H1 (cell line): ENCODE results near the gene ZNF304. TPM values are rescaled to one million over a fixed set of nuclear protein-coding genes. Genes with fewer than 3 reads are reported as not detected.

ENCODE experiments used
- CTCF ChIA-PET: fragments of 300-600 bp; sonication (Branson Sonifier 250); formaldehyde crosslinking; loops from one replicate; lab custom pipeline; 2021; ENCODE audit not compliant: partially characterized antibody; lab: Charles Lee
- POLR2A ChIA-PET: fragments of 300-600 bp; sonication (Branson Sonifier 250); formaldehyde crosslinking; loops from one replicate; lab custom pipeline; 2021; ENCODE audit warnings: inconsistent platforms; ENCODE audit not compliant: partially characterized antibody; lab: Charles Lee
- DNase-seq, 2 experiments: peaks; one replicate each; pipeline versions ENCODE4 v3.0.0 to v3.0.0-alpha.2; 2010 to 2022; ENCODE audit warnings: low spot score in 2 of 2, low read depth in 1 of 2, mixed read lengths in 1 of 2
- FAIRE-seq: peaks from 2 replicates; lab custom pipeline; 2011; peaks lifted over from hg19 to GRCh38; lab: Jason Lieb, UNC
- H2AFZ ChIP-seq: 2 replicates; pipeline ENCODE4 v1.8.1; 2012; ENCODE audit warnings: low read length, inconsistent platforms
- H2AK5ac ChIP-seq: 2 replicates; pipeline ENCODE4 v1.6.1; 2013; ENCODE audit warnings: low read depth, low read length
- H2BK120ac ChIP-seq: replicated peaks from 2 replicates; pipeline ENCODE3; 2013; ENCODE audit warnings: low read depth, low read length, inconsistent platforms
- H2BK12ac ChIP-seq: 2 replicates; pipeline ENCODE4 v1.6.1; 2013; ENCODE audit warnings: low read depth, low read length
- H2BK15ac ChIP-seq: 2 replicates; pipeline ENCODE4 v1.6.1; 2013; ENCODE audit warnings: low read length
- H2BK20ac ChIP-seq: 2 replicates; pipeline ENCODE4 v1.6.1; 2013; ENCODE audit warnings: low read length
- H2BK5ac ChIP-seq: 2 replicates; pipeline ENCODE4 v1.6.1; 2013; ENCODE audit warnings: low read depth, low read length
- H3K14ac ChIP-seq: 2 replicates; pipeline ENCODE4 v1.6.1; 2013; ENCODE audit warnings: inconsistent platforms; ENCODE audit not compliant: insufficient read length
- H3K18ac ChIP-seq: 2 replicates; pipeline ENCODE4 v1.6.1; 2013; ENCODE audit warnings: low read length; ENCODE audit errors: extremely low read depth
- H3K23ac ChIP-seq: 2 replicates; pipeline ENCODE4 v1.6.1; 2013; ENCODE audit warnings: inconsistent platforms; ENCODE audit not compliant: insufficient read length
- H3K23me2 ChIP-seq: 2 replicates; pipeline ENCODE4 v1.6.1; 2013; ENCODE audit warnings: low read depth, low read length
- H3K27ac ChIP-seq: 2 replicates; pipeline ENCODE4 v1.6.1; 2011; ENCODE audit warnings: low read depth, low read length, inconsistent platforms
- H3K27me3 ChIP-seq, 4 experiments: replicated peaks in 1 of 4; 1 replicate in 1 of 4; 2 replicates in 3 of 4; pipeline versions ENCODE4 v1.6.1 to v1.8.1; 2011 to 2013; ENCODE audit warnings: low read length in 3 of 4, mild to moderate bottlenecking in 3 of 4, inconsistent platforms in 2 of 4, mixed read lengths in 2 of 4, moderate library complexity in 1 of 4; ENCODE audit not compliant: control insufficient read depth in 3 of 4, insufficient read depth in 3 of 4; ENCODE audit errors: extremely low read depth in 1 of 4
- H3K36me3 ChIP-seq, 4 experiments: 2 replicates each; pipeline versions ENCODE4 v1.6.1 to v1.8.1; 2011 to 2013; ENCODE audit warnings: mild to moderate bottlenecking in 4 of 4, low read length in 3 of 4, moderate library complexity in 2 of 4, control low read depth in 1 of 4, inconsistent platforms in 1 of 4; ENCODE audit not compliant: insufficient read depth in 4 of 4, control insufficient read depth in 2 of 4
- H3K4ac ChIP-seq: replicated peaks from 2 replicates; pipeline ENCODE3; 2013; ENCODE audit warnings: low read length, low read depth, mixed read lengths, inconsistent platforms; ENCODE audit not compliant: insufficient read length
- H3K4me1 ChIP-seq, 4 experiments: replicated peaks in 1 of 4; 1 replicate in 1 of 4; 2 replicates in 3 of 4; pipeline versions ENCODE4 v1.6.1 to v1.8.1; 2011 to 2013; ENCODE audit warnings: low read length in 3 of 4, inconsistent platforms in 2 of 4, mixed read lengths in 1 of 4; ENCODE audit not compliant: insufficient read depth in 4 of 4, control insufficient read depth in 3 of 4
- H3K4me2 ChIP-seq, 2 experiments: 2 replicates each; pipeline versions ENCODE4 v1.6.1 to v1.8.1; 2011 to 2013; ENCODE audit warnings: low read depth in 2 of 2, low read length in 2 of 2, control low read depth in 1 of 2, inconsistent platforms in 1 of 2, mild to moderate bottlenecking in 1 of 2; ENCODE audit not compliant: insufficient read depth in 1 of 2
- H3K4me3 ChIP-seq, 4 experiments: fragments of 200-600, 300-600 bp in 1 of 4; sonication (generic), shearing (Covaris generic), sonication (Bioruptor Twin) in 1 of 4; 2 replicates each; pipeline versions ENCODE4 v1.5.1 to v1.8.1; 2011 to 2016; ENCODE audit warnings: low read length in 4 of 4, low read depth in 3 of 4, control low read depth in 2 of 4, inconsistent platforms in 2 of 4, mild to moderate bottlenecking in 2 of 4, mixed read lengths in 1 of 4, moderate library complexity in 1 of 4; ENCODE audit not compliant: insufficient read depth in 2 of 4; ENCODE audit errors: extremely low read depth in 1 of 4
- H3K56ac ChIP-seq: replicated peaks from 2 replicates; pipeline ENCODE3; 2013; ENCODE audit warnings: low read depth, mild to moderate bottlenecking, mixed read lengths, low read length, inconsistent platforms; ENCODE audit not compliant: insufficient read length
- H3K79me1 ChIP-seq: 2 replicates; pipeline ENCODE4 v1.6.1; 2013; ENCODE audit warnings: low read depth, low read length, control low read depth
- H3K79me2 ChIP-seq, 2 experiments: 2 replicates each; pipeline versions ENCODE4 v1.6.1 to v1.8.1; 2012 to 2013; ENCODE audit warnings: low read length in 2 of 2, mild to moderate bottlenecking in 2 of 2, inconsistent platforms in 1 of 2; ENCODE audit not compliant: insufficient read depth in 2 of 2, control insufficient read depth in 1 of 2
- H3K9ac ChIP-seq, 4 experiments: replicated peaks in 1 of 4; 1 replicate in 1 of 4; 2 replicates in 3 of 4; pipeline versions ENCODE4 v1.6.1 to v1.8.1; 2011 to 2013; ENCODE audit warnings: low read depth in 3 of 4, low read length in 3 of 4, control low read depth in 2 of 4, mild to moderate bottlenecking in 2 of 4, moderate library complexity in 2 of 4, inconsistent platforms in 1 of 4; ENCODE audit errors: extremely low read depth in 1 of 4
- H3K9me3 ChIP-seq, 2 experiments: 2 replicates each; pipeline versions ENCODE4 v1.6.1 to v1.8.1; 2012 to 2013; ENCODE audit warnings: mild to moderate bottlenecking in 2 of 2, moderate library complexity in 2 of 2, control low read depth in 1 of 2, inconsistent platforms in 1 of 2, low read depth in 1 of 2, low read length in 1 of 2, mixed read lengths in 1 of 2; ENCODE audit not compliant: insufficient read depth in 2 of 2
- H4K20me1 ChIP-seq, 2 experiments: replicated peaks in 1 of 2; 2 replicates each; pipeline versions ENCODE3 to v1.8.1; 2011 to 2013; ENCODE audit warnings: inconsistent platforms in 2 of 2, low read length in 2 of 2, mild to moderate bottlenecking in 1 of 2; ENCODE audit not compliant: insufficient read depth in 2 of 2, control insufficient read depth in 1 of 2
- H4K5ac ChIP-seq: 2 replicates; pipeline ENCODE4 v1.6.1; 2013; ENCODE audit warnings: low read length, low read depth, mixed read lengths, inconsistent platforms; ENCODE audit not compliant: insufficient read length
- H4K8ac ChIP-seq: 2 replicates; pipeline ENCODE4 v1.8.0; 2013; ENCODE audit warnings: mild to moderate bottlenecking, moderate library complexity, low read length, inconsistent platforms; ENCODE audit not compliant: insufficient read depth; ENCODE audit errors: extremely low read depth
- H4K91ac ChIP-seq: replicated peaks from 2 replicates; pipeline ENCODE3; 2013; ENCODE audit warnings: low read length, mixed read lengths, inconsistent platforms; ENCODE audit not compliant: insufficient read length
- CHD2 ChIP-seq: IDR thresholded peaks from 2 replicates; pipeline ENCODE4 v1.6.1; 2012; ENCODE audit warnings: low read length, improper control_type of control experiment
- polyA plus RNA-seq, 7 experiments: library from polyadenylated mRNA; depleted of rRNA in 3 of 7; stranded (reverse) in 5 of 7; unstranded in 2 of 7; fragments of >200 nt in 5 of 7; fragments of 200-250 nt in 2 of 7; gene quantifications; 1 replicate in 5 of 7; 2 replicates in 1 of 7; 4 replicates in 1 of 7; pipeline versions ENCODE4 v1.2.1 to v1.2.3, GENCODE V29; 2011 to 2013; ENCODE audit warnings: missing spikeins in 2 of 7, mixed read lengths in 2 of 7
- total RNA-seq: library from RNA; stranded (reverse); fragmentation: NEBNext Ultra II Directional; extraction: Animal tissue kit (Norgen Biotek cat#: 25700); gene quantifications from 2 replicates; pipeline ENCODE4 v1.2.1, GENCODE V29; 2021

ZNF304 gene
- total and polyA plus RNA-seq, 2 of the 8 experiments (the other 6 are each of a cell fraction or from before 2014, with no cell fraction given), result 4.3 to 10.5 TPM

DNA sequence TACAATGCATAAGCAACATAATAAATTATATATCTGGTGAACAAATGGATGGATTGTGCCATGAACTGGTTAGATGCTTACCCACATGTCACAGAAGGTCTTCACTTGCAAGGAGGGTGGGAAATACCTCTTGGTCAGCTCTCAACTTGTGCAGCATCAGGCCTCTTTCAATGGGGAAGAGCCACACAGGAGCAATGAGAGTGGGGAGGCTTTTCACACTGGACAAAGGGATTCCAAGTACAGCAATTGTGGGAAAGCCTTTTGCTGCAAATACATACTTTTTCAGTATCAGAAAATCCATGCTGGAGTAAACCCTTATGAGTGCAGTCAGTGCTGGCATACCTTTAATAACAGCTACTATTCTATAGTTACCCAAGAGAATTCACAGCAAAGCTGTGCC is 42.6 kb upstream of the ZNF304 start:
- no peak for TF ChIP-seq CHD2
- FAIRE-seq, result no peak

More for the DNA sequence above, 42.6 kb upstream of the ZNF304 start:
- Histone ChIP-seq H2AFZ (no peak overlapping the region), H4K20me1 (peaks cover 0 to 1% of the 10 kb centered on the region in 2 experiments), H3K18ac (no peak overlapping the region), H3K27me3 (0 out of 7 replicates have a peak, but pooled peaks cover 0 to 3% (median 0%) of the 10 kb centered on the region in 4 experiments), H3K27ac (no peak overlapping the region), H3K4me2 (no peak overlapping the region), H3K9ac (no peak overlapping the region), H2BK12ac (no peak overlapping the region), H2BK5ac (no peak overlapping the region), H4K91ac (no peak overlapping the region), H3K9me3 (no peaks in the 10 kb centered on the region), H2AK5ac (no peak overlapping the region), H3K23me2 (no peaks in the 10 kb centered on the region), H4K8ac (no peak overlapping the region), H2BK120ac (no peak overlapping the region), H3K14ac (no peak overlapping the region), H3K4me3 (no peak overlapping the region), H3K23ac (no peak overlapping the region), H2BK20ac (no peak overlapping the region), H3K56ac (no peak overlapping the region), H3K4me1 (no peaks in the 10 kb centered on the region), H4K5ac (no peak overlapping the region), H3K79me2 (no peaks in the 10 kb centered on the region), H3K79me1 (no peaks in the 10 kb centered on the region), H3K36me3 (no peaks in the 10 kb centered on the region; a peak in 2 of 8 replicates), H2BK15ac (no peak overlapping the region), H3K4ac (no peak overlapping the region)
- POLR2A ChIA-PET, result interaction anchor here (1.0 to 1.9 kb wide), 4 partner anchors 12 to 127 kb away, joined by 3 to 4 read pairs (median 4); partner anchors contain the start of gene ZNF749
- no peak for DNase-seq
- CTCF ChIA-PET, result no interaction called here
